Right atrium auricular region (tissue), 2 donors: ENCODE results near the gene BTBD16. TPM values are rescaled to one million over a fixed set of nuclear protein-coding genes. Genes with fewer than 3 reads are reported as not detected.

Experiments
- DNase-seq: peaks from one replicate; pipeline ENCODE4 v3.0.0-alpha.2; 2019; ENCODE audit warnings: low spot score
- H3K27ac ChIP-seq, 2 donors: fragments of 200-600 bp; sonication (generic); 1 replicate in 1 of 2; 2 replicates in 1 of 2; pipeline ENCODE4 v1.5.1; 2016 to 2019
- H3K27me3 ChIP-seq, 2 donors: fragments of 200-600 bp; sonication (generic); one replicate each; pipeline versions ENCODE4 v1.5.1 to v1.6.0; 2017 to 2019
- H3K36me3 ChIP-seq: fragments of 200-600 bp; sonication (generic); one replicate; pipeline ENCODE4 v1.5.1; 2016
- H3K4me1 ChIP-seq, 2 donors: fragments of 200-600 bp; sonication (generic); one replicate each; pipeline versions ENCODE4 v1.5.1 to v1.6.0; 2017 to 2019
- H3K4me3 ChIP-seq, 2 donors: fragments of 200-600 bp; sonication (generic); 1 replicate in 1 of 2; 2 replicates in 1 of 2; pipeline ENCODE4 v1.5.1; 2017 to 2019; ENCODE audit warnings: mild to moderate bottlenecking in 1 of 2, moderate library complexity in 1 of 2
- H3K9me3 ChIP-seq, 2 donors: fragments of 200-600 bp; sonication (generic); one replicate each; pipeline ENCODE4 v1.5.1; 2019
- total RNA-seq, 2 donors: library from RNA; depleted of rRNA; stranded (reverse); fragments of >200 nt; gene quantifications; one replicate each; pipeline ENCODE4 v1.1.0, GENCODE V29; 2016
- TF ChIP-seq, protein P1 (sequence below), 2 donors: fragments of 200-600 bp; sonication (generic); IDR thresholded peaks; one replicate each; pipeline ENCODE4 v1.5.1; 2019; ENCODE audit warnings: antibody characterized with exemption in 2 of 2

The BTBD16 gene
- total RNA-seq, 2 donors from 2014 or later, result not detected

DNA sequence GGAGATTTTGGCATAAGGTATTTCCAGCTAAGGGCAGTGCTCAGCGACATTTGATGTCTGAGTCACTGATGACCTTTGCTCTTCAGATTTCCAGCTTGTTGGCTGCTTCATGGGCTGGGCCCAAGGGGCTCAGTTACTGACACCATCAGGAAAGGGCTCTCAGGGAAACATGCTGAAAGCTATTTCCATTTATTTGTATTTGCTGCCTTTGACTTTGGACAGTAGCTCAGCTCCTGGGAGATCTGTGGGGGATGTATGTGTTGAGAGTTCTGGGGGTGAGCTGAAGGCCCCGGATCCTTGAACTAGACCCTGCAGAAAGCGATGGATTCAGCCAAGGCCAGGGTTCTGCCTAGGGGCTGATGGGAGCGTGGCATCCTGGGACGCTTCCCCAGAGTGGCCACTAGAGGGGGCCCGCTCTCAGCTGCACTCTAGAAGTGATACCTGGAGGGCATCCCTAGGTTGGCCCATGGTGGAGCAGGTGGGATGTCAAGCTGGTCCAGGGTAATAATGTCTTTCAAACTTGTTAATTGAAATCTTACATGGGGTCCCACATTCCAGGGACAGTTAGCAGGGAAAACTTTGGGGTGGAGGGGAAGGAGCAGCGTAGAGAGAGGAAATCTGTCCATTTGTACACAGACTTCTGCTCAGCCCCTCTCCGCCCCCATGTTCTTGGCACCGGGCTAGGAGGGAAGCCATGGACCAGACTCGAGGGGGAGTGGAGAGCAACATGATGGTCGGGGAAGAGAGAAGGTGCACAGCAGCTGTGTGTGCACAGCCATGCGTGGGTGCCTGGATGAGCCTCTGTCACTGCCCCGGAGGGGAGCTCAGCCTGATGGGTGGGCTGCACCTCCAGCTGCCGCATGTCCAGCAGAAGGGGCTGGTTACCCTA lies 3.0 kb upstream of the BTBD16 start:
- Histone ChIP-seq H3K27me3 (no peaks in the 10 kb centered on the region), H3K27ac (no peak overlapping the region), H3K9me3 (peaks cover 0 to under 1% of the 10 kb centered on the region in 2 donors), H3K4me3 (no peak overlapping the region), H3K4me1 (peaks cover 0 to 7% of the 10 kb centered on the region in 2 donors), H3K36me3 (peaks cover 8% of the 10 kb centered on the region)
- DNase-seq, result no peak
- TF ChIP-seq, protein P1, sequence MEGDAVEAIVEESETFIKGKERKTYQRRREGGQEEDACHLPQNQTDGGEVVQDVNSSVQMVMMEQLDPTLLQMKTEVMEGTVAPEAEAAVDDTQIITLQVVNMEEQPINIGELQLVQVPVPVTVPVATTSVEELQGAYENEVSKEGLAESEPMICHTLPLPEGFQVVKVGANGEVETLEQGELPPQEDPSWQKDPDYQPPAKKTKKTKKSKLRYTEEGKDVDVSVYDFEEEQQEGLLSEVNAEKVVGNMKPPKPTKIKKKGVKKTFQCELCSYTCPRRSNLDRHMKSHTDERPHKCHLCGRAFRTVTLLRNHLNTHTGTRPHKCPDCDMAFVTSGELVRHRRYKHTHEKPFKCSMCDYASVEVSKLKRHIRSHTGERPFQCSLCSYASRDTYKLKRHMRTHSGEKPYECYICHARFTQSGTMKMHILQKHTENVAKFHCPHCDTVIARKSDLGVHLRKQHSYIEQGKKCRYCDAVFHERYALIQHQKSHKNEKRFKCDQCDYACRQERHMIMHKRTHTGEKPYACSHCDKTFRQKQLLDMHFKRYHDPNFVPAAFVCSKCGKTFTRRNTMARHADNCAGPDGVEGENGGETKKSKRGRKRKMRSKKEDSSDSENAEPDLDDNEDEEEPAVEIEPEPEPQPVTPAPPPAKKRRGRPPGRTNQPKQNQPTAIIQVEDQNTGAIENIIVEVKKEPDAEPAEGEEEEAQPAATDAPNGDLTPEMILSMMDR (IDR thresholded peaks at IDR 0.05), result peak; percentile 90

DNA sequence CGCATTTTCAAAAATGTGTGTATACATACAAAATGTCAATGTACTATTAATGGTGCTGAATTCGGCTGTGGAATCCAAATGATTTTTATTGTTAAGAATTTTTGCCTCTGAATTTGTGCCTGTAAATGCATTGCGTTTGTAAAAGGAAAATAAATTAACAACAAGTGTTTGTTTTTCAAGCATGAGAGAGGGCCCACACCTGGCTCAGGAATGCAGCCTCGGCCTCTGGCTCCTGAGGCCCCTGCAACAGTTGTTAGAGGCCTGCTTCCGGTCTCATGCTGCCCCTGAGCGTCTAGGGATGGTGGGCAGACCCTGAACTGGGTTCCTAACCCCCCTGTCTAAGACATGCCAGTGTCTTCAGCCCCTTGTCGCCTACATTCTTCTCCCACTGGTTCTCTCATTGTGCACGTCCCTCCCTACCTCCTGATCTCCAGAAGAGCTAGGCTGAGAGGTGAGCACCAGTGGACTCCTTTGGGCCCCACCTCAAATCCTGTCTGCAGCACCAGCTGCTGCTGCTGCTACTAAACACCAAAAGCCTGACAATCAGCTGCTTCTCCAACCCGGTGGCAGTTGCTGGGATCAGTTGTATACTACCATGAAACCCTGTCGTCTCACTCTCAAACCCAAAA lies 1.9 kb upstream of the BTBD16 start:
- TF ChIP-seq, protein P1 (IDR thresholded peaks at IDR 0.05), result no peak
- H3K9me3 ChIP-seq, result no peaks in the 10 kb centered on the region
- no peak overlapping the region for H3K4me3 ChIP-seq
- H3K27ac ChIP-seq, result no peak overlapping the region
- H3K36me3 ChIP-seq, result peaks cover 8% of the 10 kb centered on the region
- peaks cover 0 to 7% of the 10 kb centered on the region in 2 donors for H3K4me1 ChIP-seq
- no peak for DNase-seq
- H3K27me3 ChIP-seq, result no peaks in the 10 kb centered on the region

DNA sequence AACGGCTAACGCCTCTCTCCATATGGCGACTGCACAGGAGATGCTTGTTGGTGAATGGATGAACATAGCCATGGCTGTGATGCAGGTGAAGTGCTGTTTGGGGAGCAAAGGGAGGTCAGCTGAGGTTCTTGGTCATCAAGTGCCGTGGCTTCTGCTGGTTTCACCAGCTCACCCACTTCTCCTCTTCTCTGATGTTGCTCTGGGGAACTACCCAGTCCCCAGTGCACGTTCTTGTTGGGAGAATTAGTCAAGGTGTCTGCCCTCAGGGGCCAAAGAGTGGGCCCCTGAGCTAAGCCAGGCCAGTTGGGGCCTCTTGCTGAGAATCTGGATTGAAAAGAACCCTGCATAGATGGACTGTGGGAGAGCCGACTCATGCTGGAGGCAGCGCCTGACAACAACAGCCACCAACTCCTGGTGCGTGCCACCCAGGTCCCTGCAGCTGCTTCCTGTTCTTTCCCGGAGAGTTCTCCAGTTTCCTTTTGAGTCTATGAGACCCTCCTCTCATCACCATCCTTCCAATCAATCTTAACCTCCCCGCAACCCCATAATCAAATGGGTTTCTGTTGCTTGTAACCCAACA lies 3.0 kb downstream of the BTBD16 start:
- no peaks in the 10 kb centered on the region for H3K27me3 ChIP-seq
- H3K9me3 ChIP-seq, result no peaks in the 10 kb centered on the region
- no peaks in the 10 kb centered on the region for H3K4me1 ChIP-seq
- H3K27ac ChIP-seq, result no peak overlapping the region
- no peak for DNase-seq
- TF ChIP-seq, protein P1 (IDR thresholded peaks at IDR 0.05), result no peak
- H3K36me3 ChIP-seq, result peaks cover 7% of the 10 kb centered on the region
- H3K4me3 ChIP-seq, result no peak overlapping the region

DNA sequence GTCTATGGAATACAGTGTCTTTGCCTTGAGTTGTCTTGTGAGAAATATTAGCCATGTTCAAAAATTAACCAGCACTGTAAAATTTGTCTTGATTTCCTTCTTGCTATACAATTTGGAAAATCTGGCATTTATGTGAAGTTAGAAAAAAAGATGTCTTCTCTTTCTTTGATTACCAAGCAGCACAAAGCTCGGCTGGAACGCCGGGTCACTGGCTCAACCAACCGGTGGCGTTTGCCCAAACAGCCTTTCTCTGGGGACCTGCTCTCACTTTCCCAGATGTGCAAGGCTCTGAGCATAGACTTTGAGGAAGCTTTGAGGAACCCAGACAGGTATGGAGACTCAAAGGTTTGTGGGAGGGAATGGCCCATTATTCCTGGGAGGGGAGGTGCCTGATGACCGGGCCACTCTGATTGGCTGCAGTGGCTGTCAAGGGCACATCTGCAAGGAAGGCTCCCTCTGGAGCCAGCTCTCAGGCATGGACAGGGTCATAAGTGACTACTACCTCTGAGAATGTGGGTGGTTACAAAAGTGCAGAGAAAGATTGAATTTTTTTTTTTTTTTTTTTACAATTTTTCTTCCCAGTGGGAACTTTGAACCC lies 5.6 kb downstream of the BTBD16 start:
- Histone ChIP-seq H3K9me3 (no peaks in the 10 kb centered on the region), H3K36me3 (no peaks in the 10 kb centered on the region), H3K27me3 (no peaks in the 10 kb centered on the region), H3K4me1 (no peaks in the 10 kb centered on the region), H3K4me3 (no peak overlapping the region), H3K27ac (no peak overlapping the region)
- no peak for DNase-seq
- TF ChIP-seq, protein P1 (IDR thresholded peaks at IDR 0.05), result no peak

DNA sequence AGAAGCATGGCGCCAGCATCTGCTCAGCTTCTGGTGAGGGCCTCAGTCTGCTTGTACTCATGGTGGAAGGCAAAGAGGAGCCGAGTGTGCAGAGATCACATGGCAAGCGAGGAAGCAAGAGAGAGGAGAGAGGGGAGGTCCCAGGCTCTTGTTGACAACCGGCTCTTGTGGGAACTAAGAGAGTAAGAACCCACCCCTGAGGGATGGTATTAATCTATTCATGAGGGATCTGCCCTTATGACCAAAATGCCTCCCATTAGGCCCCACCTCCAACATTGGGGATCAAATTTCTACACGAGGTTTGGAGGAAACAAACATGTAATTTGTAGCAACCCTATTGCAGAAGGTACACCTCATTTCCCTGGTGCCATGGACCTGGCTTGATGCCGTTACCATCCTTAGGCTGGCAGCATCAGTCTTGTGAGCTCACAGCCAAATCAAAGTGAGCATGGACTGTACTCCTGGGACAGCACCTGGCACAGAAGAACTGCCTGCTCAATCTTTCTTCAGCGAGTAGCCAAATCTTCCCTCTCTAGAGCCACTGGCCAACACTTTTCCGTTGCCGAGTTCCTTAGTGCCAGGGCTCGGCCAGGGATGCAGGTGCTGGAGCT lies 6.5 kb downstream of the BTBD16 start:
- TF ChIP-seq, protein P1 (IDR thresholded peaks at IDR 0.05), result no peak
- no peaks in the 10 kb centered on the region for H3K9me3 ChIP-seq
- peaks cover 0 to 1% of the 10 kb centered on the region in 2 donors for H3K4me1 ChIP-seq
- H3K4me3 ChIP-seq, result no peak overlapping the region
- no peak overlapping the region for H3K27ac ChIP-seq
- no peaks in the 10 kb centered on the region for H3K27me3 ChIP-seq
- DNase-seq, result no peak
- no peaks in the 10 kb centered on the region for H3K36me3 ChIP-seq
